Pancreas (tissue), 10 donors: ENCODE data around the gene ARHGEF37. TPM values are rescaled to one million over a fixed set of nuclear protein-coding genes. Genes with fewer than 3 reads are reported as not detected.
"Not testable (repeated sequence)": the region's sequence is repeated elsewhere in the genome, so short reads cannot be mapped to it uniquely, and the experiment has no call there.

Source experiments
- ATAC-seq, 4 donors: fragments of 200-7000 bp; cut with Tn5 transposase; one replicate each; pipeline versions ENCODE4 v1.8.0 to v1.9.1; 2020; ENCODE audit warnings: mild to moderate bottlenecking in 4 of 4, moderate library complexity in 4 of 4
- DNase-seq, 6 donors: peaks; one replicate each; pipeline ENCODE4 v3.0.0-alpha.2; 2020
- FAIRE-seq: peaks from 2 replicates; lab custom pipeline; 2012; peaks lifted over from hg19 to GRCh38; lab: Jason Lieb, UNC
- H3K27ac ChIP-seq, 4 donors: fragments of 200-600 bp; sonication (generic); 1 replicate in 3 of 4; 2 replicates in 1 of 4; pipeline versions ENCODE4 v1.5.0 to v1.8.0; 2020
- H3K27me3 ChIP-seq, 4 donors: fragments of 200-600 bp; one replicate each; pipeline ENCODE4 v1.8.0; 2021
- H3K36me3 ChIP-seq, 3 donors: fragments of 200-600 bp; sonication (generic) in 1 of 3; one replicate each; pipeline versions ENCODE4 v1.5.0 to v1.8.0; 2020 to 2021
- H3K4me1 ChIP-seq, 3 donors: fragments of 200-600 bp; one replicate each; pipeline ENCODE4 v1.8.0; 2021
- H3K4me3 ChIP-seq, 4 donors: fragments of 200-600 bp; sonication (generic) in 2 of 4; one replicate each; pipeline versions ENCODE4 v1.5.0 to v1.8.0; 2020 to 2021
- H3K9me3 ChIP-seq, 4 donors: fragments of 200-600 bp; one replicate each; pipeline ENCODE4 v1.8.0; 2021
- WGBS, 2 donors: extraction: QIAGEN DNeasy Blood & Tissue Kit; methylation state at CpG; one replicate each; pipeline ENCODE4 v1.1.7; 2013; 5-methylcytosine and 5-hydroxymethylcytosine counted together
- intact Hi-C, 3 donors: fragments of 100-400 bp; cut with DNase I; formaldehyde crosslinking; loops; one replicate each; pipeline versions ENCODE4 v1.11.1 to v1.14.2; 2022
- polyA plus RNA-seq, 2 donors: library from polyadenylated mRNA; stranded (reverse); fragments of 200-250 nt; gene quantifications; one replicate each; pipeline ENCODE4 v1.2.3, GENCODE V29; 2013
- total RNA-seq, 6 donors: library from RNA; stranded (reverse); fragmentation: NEBNext Ultra II Directional in 4 of 6; extraction: Animal tissue kit (Norgen Biotek cat#: 25700) in 4 of 6; gene quantifications; one replicate each; pipeline versions ENCODE4 v1.2.1 to v1.2.4, GENCODE V29; 2021 to 2023
- TF ChIP-seq, protein P1 (sequence below), 4 donors: fragments of 200-600 bp; sonication (generic) in 3 of 4; IDR thresholded peaks; one replicate each; pipeline versions ENCODE4 v1.5.0 to v1.8.0; 2021; ENCODE audit warnings: antibody characterized with exemption in 4 of 4
- donor health status: healthy with polysubstance abuse.
- donor health status: DM: no; HTN: no; CAD: no; lungs with moderate emphysema.
- donor health status: DM: no; HTN: no; CAD: no.
- donor health status: control.
- donor health status: control.
- donor health status: Bipolar disorder and iron deficiency.
- donor health status: DM: yes; HTN: yes; CAD: no.
- donor health status: DM: no; HTN: no; CAD: no.
- donor health status: DM: no; HTN: no; CAD: no.
- donor health status: DM: yes; HTN: yes; CAD: no.

The ARHGEF37 gene
- total and polyA plus RNA-seq, 8 donors: 5.7 to 13.6 (median 9.2) TPM

DNA sequence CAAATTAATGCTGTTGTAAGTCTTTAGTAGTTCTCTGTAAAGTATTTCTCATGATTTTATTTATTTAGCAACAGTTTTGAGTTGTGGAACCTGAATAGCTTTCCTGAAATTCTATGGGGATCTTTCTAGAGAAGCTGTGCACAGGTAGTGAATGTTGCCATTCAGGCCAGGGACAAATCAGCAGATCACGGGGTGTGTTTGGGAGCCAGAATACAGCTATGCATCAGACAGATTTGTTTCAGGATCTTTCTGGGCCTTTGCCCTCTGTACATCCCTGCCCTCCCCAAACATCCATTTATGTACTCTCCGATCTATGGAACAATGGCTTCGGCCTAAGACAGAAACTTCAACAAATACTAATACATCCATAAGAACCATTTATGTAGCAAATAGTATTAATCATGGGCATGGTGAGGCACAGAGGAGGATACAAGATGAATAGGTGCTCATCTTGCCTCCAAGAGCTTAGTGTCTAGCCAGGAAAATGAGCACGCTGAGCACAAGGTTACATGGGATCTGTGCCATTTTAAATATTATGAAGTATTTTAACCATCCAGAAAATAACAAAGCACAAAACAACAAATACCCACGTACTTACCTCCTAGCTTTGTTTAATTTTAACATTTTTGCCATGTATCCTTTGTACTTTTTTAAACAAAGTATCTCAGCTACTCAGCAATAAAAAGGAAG lies 13.1 kb downstream of the ARHGEF37 start:
- no peak for ATAC-seq
- no peaks in the 10 kb centered on the region for H3K4me1 ChIP-seq
- no peaks in the 10 kb centered on the region for H3K27me3 ChIP-seq
- intact Hi-C loops: no loop called here
- H3K27ac ChIP-seq: no peak overlapping the region
- TF ChIP-seq, protein P1, sequence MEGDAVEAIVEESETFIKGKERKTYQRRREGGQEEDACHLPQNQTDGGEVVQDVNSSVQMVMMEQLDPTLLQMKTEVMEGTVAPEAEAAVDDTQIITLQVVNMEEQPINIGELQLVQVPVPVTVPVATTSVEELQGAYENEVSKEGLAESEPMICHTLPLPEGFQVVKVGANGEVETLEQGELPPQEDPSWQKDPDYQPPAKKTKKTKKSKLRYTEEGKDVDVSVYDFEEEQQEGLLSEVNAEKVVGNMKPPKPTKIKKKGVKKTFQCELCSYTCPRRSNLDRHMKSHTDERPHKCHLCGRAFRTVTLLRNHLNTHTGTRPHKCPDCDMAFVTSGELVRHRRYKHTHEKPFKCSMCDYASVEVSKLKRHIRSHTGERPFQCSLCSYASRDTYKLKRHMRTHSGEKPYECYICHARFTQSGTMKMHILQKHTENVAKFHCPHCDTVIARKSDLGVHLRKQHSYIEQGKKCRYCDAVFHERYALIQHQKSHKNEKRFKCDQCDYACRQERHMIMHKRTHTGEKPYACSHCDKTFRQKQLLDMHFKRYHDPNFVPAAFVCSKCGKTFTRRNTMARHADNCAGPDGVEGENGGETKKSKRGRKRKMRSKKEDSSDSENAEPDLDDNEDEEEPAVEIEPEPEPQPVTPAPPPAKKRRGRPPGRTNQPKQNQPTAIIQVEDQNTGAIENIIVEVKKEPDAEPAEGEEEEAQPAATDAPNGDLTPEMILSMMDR (IDR thresholded peaks at IDR 0.05): no peak
- 59 to 64% methylated on average over 5 of the region's 5 CpGs for WGBS, 2 donors
- H3K4me3 ChIP-seq: no peak overlapping the region
- no peak for DNase-seq
- no peaks in the 10 kb centered on the region for H3K36me3 ChIP-seq
- FAIRE-seq: no peak
- H3K9me3 ChIP-seq: no peaks in the 10 kb centered on the region

DNA sequence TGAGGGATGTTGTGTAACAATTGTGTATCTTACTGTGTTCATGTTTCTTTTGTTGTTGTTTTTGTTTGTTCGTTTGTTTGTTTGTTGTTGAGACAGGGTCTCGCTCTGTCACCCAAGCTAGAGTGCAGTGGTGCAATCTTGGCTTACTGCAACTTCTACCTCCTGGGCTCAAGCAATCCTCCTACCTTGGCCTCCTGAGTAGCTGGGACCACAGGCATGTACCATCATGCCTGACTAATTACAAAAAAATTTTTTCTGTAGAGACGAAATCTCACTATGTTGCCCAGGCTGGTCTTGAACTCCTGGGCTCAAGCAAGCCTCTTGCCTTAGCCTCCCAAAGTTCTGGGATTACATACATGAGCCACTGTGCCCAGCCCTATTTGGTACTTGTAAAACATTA lies 13.8 kb downstream of the ARHGEF37 start:
- H3K4me1 ChIP-seq, H3K9me3 ChIP-seq, intact Hi-C loops, DNase-seq, H3K36me3 ChIP-seq, FAIRE-seq, H3K27me3 ChIP-seq, ATAC-seq, H3K4me3 ChIP-seq, H3K27ac ChIP-seq: not testable (repeated sequence)
- WGBS, 2 donors: 82% methylated on average over 3 of the region's 3 CpGs

DNA sequence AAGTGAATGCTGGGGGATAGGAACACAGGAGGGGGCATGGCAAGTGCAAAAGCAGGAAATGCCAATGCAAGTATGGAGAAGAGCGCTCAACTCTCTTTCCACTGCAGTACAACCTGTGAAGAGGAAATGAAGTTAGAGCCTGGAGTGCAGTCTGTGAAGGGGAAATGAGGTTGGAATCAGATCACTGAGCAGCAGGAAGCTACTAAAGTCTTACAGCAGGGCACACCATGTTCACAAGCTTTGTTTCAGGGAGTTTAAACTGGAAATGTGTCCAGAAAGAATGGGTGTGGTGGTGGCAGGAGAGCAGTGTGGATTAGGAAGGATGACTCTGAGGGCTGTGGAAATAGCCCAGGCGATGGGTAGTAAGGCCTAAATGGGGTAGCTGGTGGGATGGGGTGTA lies 15.4 kb downstream of the ARHGEF37 start:
- H3K4me1 ChIP-seq: no peaks in the 10 kb centered on the region
- H3K27ac ChIP-seq: no peak overlapping the region
- TF ChIP-seq, protein P1 (IDR thresholded peaks at IDR 0.05): no peak
- intact Hi-C loops: no loop called here
- H3K4me3 ChIP-seq: no peak overlapping the region
- ATAC-seq: no peak
- peaks cover 0 to 10% (median 0%) of the 10 kb centered on the region in 3 donors for H3K36me3 ChIP-seq
- H3K9me3 ChIP-seq: no peaks in the 10 kb centered on the region
- DNase-seq: no peak
- 95 to 98% methylated on average over 2 of the region's 2 CpGs for WGBS, 2 donors
- FAIRE-seq: no peak
- H3K27me3 ChIP-seq: no peaks in the 10 kb centered on the region

DNA sequence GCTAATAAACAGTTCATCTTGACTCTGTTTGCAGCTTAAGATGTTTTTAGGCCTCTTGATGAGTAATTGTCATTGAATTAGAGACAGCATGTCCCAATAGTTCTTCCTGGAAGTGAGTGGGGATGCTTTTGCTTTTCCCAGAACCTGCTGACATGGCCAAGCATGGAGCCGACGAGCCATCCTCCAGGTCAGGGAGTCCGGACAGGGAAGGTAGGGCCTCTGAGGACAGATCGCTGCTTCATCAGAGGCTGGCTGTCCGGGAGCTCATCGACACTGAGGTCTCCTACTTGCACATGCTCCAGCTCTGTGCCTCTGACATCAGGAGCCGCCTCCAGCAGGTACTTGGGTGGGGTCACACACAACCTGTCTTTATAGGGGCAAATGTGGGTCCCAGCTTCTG lies 16.3 kb downstream of the ARHGEF37 start:
- Histone ChIP-seq H3K9me3 (no peaks in the 10 kb centered on the region), H3K27me3 (no peaks in the 10 kb centered on the region), H3K4me3 (no peak overlapping the region), H3K27ac (no peak overlapping the region), H3K36me3 (peaks cover 0 to 10% (median 0%) of the 10 kb centered on the region in 3 donors), H3K4me1 (no peaks in the 10 kb centered on the region)
- WGBS, 2 donors: 96% methylated on average over 7 of the region's 7 CpGs
- ATAC-seq (no peak), DNase-seq (no peak), FAIRE-seq (no peak)
- TF ChIP-seq, protein P1 (IDR thresholded peaks at IDR 0.05): no peak
- intact Hi-C loops: no loop called here

DNA sequence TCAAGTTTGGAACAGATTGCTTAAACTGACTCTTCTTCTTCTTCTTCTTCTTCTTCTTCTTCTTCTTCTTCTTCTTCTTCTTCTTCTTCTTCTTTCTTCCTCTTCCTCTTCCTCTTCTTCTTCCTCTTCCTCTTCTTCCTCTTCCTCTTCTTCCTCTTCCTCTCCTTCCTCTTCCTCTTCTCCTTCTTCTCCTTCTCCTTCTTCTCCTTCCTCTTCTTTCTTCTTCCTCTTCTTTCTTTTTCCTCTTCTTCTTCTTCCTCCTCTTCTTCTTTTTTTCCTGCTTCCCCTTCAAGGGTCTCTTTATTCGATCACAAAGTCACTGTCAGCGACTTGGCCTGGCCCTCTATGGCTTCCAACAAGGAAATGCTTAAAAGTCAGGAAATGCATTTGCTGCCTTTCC lies 16.9 kb downstream of the ARHGEF37 start:
- intact Hi-C loops, H3K9me3 ChIP-seq, DNase-seq, H3K4me1 ChIP-seq, ATAC-seq, H3K4me3 ChIP-seq, FAIRE-seq, H3K27ac ChIP-seq, H3K27me3 ChIP-seq: not testable (repeated sequence)
- 85 to 93% methylated on average over 2 of the region's 2 CpGs for WGBS, 2 donors
- peaks cover 0 to 10% (median 0%) of the 10 kb centered on the region in 3 donors for H3K36me3 ChIP-seq

DNA sequence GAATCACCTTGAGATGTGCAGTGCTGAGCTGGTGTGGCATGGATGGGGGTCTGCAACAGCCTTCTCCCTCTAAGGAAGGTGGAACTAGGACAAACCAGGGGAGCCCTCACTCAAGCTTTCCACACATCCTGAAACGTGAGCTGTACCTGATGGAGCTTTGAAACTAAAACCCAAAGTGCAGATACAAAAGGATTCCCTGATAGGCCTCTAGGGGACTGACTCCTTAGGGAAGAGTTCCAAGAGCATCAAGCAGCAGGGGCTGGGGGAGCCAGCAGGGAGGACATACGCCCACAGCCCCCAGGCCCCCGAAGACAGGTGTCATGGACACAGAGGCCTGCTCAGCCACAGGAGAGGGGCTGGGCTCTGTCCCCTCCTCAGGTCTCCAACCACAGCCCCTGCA lies 17.7 kb downstream of the ARHGEF37 start:
- ATAC-seq (no peak), FAIRE-seq (no peak), DNase-seq (no peak)
- Histone ChIP-seq H3K27ac (no peak overlapping the region), H3K9me3 (no peaks in the 10 kb centered on the region), H3K27me3 (no peaks in the 10 kb centered on the region), H3K4me1 (no peaks in the 10 kb centered on the region), H3K36me3 (peaks cover 0 to 10% (median 0%) of the 10 kb centered on the region in 3 donors), H3K4me3 (no peak overlapping the region)
- intact Hi-C loops: no loop called here
- TF ChIP-seq, protein P1 (IDR thresholded peaks at IDR 0.05): no peak
- 94 to 97% methylated on average over 3 of the region's 3 CpGs for WGBS, 2 donors
